HepG2 (cell line): ENCODE results near the gene XPO1. TPM values are rescaled to one million over a fixed set of nuclear protein-coding genes. Genes with fewer than 3 reads are reported as not detected.

ENCODE experiments used
- CBX5 ChIP-seq: sonication (generic); formaldehyde crosslinking; IDR thresholded peaks from 2 replicates; pipeline ENCODE4 v1.4.0; 2020; ENCODE audit warnings: missing genetic modification reagents, borderline replicate concordance
- EHMT2 ChIP-seq: fragments of 200-600 bp; sonication (generic); IDR thresholded peaks from 2 replicates; pipeline ENCODE4 v1.7.0; 2017; ENCODE audit warnings: antibody characterized with exemption, low read depth, low read length, borderline replicate concordance
- POLR2A ChIP-seq, 2 experiments: IDR thresholded peaks; 2 replicates each; pipeline ENCODE4 v1.6.1; 2011; ENCODE audit warnings: low read depth in 2 of 2, low read length in 2 of 2, mild to moderate bottlenecking in 1 of 2, moderate library complexity in 1 of 2; ENCODE audit not compliant: insufficient read depth in 1 of 2
- SCMH1 ChIP-seq: sonication (generic); formaldehyde crosslinking; IDR thresholded peaks from 2 replicates; pipeline ENCODE4 v1.9.0; 2021; ENCODE audit warnings: missing genetic modification reagents, mild to moderate bottlenecking, borderline replicate concordance
- TBX2 ChIP-seq: sonication (generic); formaldehyde crosslinking; IDR thresholded peaks from 2 replicates; pipeline ENCODE4 v1.5.0; 2020; ENCODE audit warnings: missing genetic modification reagents, mild to moderate bottlenecking, borderline replicate concordance
- TBX3 ChIP-seq: fragments of 450-650 bp; IDR thresholded peaks from 2 replicates; pipeline ENCODE4 v1.6.1; 2017; ENCODE audit warnings: antibody characterized with exemption, mild to moderate bottlenecking, inconsistent platforms, borderline replicate concordance
- THYN1 ChIP-seq: sonication (generic); formaldehyde crosslinking; IDR thresholded peaks from 2 replicates; pipeline ENCODE4 v1.8.1; 2023; ENCODE audit warnings: low read depth, mild to moderate bottlenecking, moderate library complexity, missing genetic modification reagents, borderline replicate concordance
- TSC22D2 ChIP-seq: sonication (generic); formaldehyde crosslinking; IDR thresholded peaks from 2 replicates; pipeline ENCODE4 v1.5.1; 2020; ENCODE audit warnings: missing genetic modification reagents, mild to moderate bottlenecking, borderline replicate concordance
- ZNF343 ChIP-seq: sonication (generic); formaldehyde crosslinking; IDR thresholded peaks from 2 replicates; pipeline ENCODE4 v1.4.0; 2020; ENCODE audit warnings: mild to moderate bottlenecking, missing genetic modification reagents
- polyA plus RNA-seq, 8 experiments: library from polyadenylated mRNA; depleted of rRNA in 3 of 8; stranded (reverse) in 7 of 8; unstranded in 1 of 8; fragments of >200 nt; fragmentation: Illumina TruSeq in 4 of 8; extraction: Trizol in 4 of 8; gene quantifications; 2 replicates each; pipeline versions ENCODE4 v1.2.1 to v1.2.3, GENCODE V29; 2011 to 2016; ENCODE audit warnings: low read depth in 4 of 8, missing spikeins in 1 of 8, mixed read lengths in 1 of 8; ENCODE audit not compliant: insufficient read depth in 1 of 8
- total RNA-seq, 5 experiments: library from RNA; depleted of rRNA; stranded (reverse); fragments of >200 nt; fragmentation: Illumina TruSeq; extraction: Trizol; gene quantifications; 2 replicates each; pipeline ENCODE4 v1.2.3, GENCODE V29; 2016; ENCODE audit warnings: low read depth in 1 of 5
- TF ChIP-seq, protein P1 (sequence below): sonication (generic); formaldehyde crosslinking; IDR thresholded peaks from 2 replicates; pipeline ENCODE4 v1.5.0; 2020; ENCODE audit warnings: mild to moderate bottlenecking, missing genetic modification reagents
- TF ChIP-seq, protein P2 (sequence below): sonication (generic); formaldehyde crosslinking; conservative IDR thresholded peaks from 2 replicates; pipeline ENCODE4 v1.4.0; 2020; ENCODE audit warnings: mild to moderate bottlenecking, missing genetic modification reagents, moderate library complexity
- TF ChIP-seq, protein P3 (sequence below): sonication (generic); formaldehyde crosslinking; IDR thresholded peaks from 2 replicates; pipeline ENCODE4 v1.9.0; 2022; ENCODE audit warnings: low read depth, missing genetic modification reagents

Gene XPO1
- total and polyA plus RNA-seq, 2 of the 13 experiments (the other 11 are each of a cell fraction or from before 2014, with no cell fraction given) = 67.4 to 212 TPM

DNA sequence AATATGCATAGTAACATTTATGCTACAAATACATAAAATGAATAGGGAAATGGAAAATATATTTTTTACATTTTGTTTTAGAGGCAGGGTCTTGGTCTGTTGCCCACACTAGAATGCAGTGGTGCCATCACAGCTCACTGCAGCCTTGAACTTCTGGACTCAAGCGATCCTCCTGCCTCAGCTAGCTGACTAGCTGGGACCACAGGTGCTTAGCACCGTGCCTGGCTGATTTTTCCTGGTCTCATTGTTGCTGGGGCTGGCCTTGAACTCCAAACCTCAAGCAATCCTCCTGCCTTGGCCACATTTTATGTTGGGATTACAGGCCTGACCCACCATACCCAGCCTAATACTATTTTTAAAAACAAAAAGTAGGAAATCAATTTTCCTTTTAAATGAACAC is 33.2 kb downstream of the XPO1 start (continued):
- TF ChIP-seq, protein P1, sequence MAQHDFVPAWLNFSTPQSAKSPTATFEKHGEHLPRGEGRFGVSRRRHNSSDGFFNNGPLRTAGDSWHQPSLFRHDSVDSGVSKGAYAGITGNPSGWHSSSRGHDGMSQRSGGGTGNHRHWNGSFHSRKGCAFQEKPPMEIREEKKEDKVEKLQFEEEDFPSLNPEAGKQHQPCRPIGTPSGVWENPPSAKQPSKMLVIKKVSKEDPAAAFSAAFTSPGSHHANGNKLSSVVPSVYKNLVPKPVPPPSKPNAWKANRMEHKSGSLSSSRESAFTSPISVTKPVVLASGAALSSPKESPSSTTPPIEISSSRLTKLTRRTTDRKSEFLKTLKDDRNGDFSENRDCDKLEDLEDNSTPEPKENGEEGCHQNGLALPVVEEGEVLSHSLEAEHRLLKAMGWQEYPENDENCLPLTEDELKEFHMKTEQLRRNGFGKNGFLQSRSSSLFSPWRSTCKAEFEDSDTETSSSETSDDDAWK (CRISPR knock-in tag) = no peak
- no peak for TF ChIP-seq TBX2 (CRISPR knock-in tag)
- TF ChIP-seq, protein P2, sequence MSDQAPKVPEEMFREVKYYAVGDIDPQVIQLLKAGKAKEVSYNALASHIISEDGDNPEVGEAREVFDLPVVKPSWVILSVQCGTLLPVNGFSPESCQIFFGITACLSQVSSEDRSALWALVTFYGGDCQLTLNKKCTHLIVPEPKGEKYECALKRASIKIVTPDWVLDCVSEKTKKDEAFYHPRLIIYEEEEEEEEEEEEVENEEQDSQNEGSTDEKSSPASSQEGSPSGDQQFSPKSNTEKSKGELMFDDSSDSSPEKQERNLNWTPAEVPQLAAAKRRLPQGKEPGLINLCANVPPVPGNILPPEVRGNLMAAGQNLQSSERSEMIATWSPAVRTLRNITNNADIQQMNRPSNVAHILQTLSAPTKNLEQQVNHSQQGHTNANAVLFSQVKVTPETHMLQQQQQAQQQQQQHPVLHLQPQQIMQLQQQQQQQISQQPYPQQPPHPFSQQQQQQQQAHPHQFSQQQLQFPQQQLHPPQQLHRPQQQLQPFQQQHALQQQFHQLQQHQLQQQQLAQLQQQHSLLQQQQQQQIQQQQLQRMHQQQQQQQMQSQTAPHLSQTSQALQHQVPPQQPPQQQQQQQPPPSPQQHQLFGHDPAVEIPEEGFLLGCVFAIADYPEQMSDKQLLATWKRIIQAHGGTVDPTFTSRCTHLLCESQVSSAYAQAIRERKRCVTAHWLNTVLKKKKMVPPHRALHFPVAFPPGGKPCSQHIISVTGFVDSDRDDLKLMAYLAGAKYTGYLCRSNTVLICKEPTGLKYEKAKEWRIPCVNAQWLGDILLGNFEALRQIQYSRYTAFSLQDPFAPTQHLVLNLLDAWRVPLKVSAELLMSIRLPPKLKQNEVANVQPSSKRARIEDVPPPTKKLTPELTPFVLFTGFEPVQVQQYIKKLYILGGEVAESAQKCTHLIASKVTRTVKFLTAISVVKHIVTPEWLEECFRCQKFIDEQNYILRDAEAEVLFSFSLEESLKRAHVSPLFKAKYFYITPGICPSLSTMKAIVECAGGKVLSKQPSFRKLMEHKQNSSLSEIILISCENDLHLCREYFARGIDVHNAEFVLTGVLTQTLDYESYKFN (CRISPR knock-in tag) = 0 out of 2 replicates have a peak, but pooled peaks have one; percentile 23
- TF ChIP-seq EHMT2 = no peak
- TF ChIP-seq THYN1 (CRISPR knock-in tag) = no peak
- no peak for TF ChIP-seq SCMH1
- TF ChIP-seq, protein P3, sequence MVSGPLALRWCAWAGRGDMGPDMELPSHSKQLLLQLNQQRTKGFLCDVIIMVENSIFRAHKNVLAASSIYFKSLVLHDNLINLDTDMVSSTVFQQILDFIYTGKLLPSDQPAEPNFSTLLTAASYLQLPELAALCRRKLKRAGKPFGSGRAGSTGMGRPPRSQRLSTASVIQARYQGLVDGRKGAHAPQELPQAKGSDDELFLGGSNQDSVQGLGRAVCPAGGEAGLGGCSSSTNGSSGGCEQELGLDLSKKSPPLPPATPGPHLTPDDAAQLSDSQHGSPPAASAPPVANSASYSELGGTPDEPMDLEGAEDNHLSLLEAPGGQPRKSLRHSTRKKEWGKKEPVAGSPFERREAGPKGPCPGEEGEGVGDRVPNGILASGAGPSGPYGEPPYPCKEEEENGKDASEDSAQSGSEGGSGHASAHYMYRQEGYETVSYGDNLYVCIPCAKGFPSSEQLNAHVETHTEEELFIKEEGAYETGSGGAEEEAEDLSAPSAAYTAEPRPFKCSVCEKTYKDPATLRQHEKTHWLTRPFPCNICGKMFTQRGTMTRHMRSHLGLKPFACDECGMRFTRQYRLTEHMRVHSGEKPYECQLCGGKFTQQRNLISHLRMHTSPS = no peak
- TF ChIP-seq CBX5 (CRISPR knock-in tag) = no peak
- TF ChIP-seq TSC22D2 (CRISPR knock-in tag) = no peak
- 0 out of 4 replicates have a peak, but pooled peaks of 1 of the 2 experiments have one; percentile 12 for TF ChIP-seq POLR2A (IDR thresholded peaks at IDR 0.05; ENCODE audit: insufficient read depth in 1 of 2, low read depth in 2 of 2, low read length in 2 of 2)
- no peak for TF ChIP-seq TBX3
- TF ChIP-seq ZNF343 (CRISPR knock-in tag) = no peak
